Mesenchymal stem cell (in vitro differentiated cells and primary cell): ENCODE measurements around the gene PNPT1.

Experiments
- DNase-seq: peaks from one replicate; pipeline ENCODE4 v3.0.0-alpha.2; 2013
- H2AFZ ChIP-seq: one replicate; pipeline ENCODE4 v1.6.1; 2013; ENCODE audit warnings: low read depth, mild to moderate bottlenecking, control low read depth, inconsistent platforms, low read length, moderate library complexity
- H2AK5ac ChIP-seq: 2 replicates; pipeline ENCODE4 v1.6.1; 2013; ENCODE audit warnings: low read length, moderate library complexity, mild to moderate bottlenecking, inconsistent platforms; ENCODE audit not compliant: severe bottlenecking
- H2BK120ac ChIP-seq: one replicate; pipeline ENCODE4 v1.6.1; 2013; ENCODE audit warnings: low read depth, mild to moderate bottlenecking, inconsistent platforms, low read length, moderate library complexity
- H2BK12ac ChIP-seq, 2 experiments: one replicate each; pipeline ENCODE4 v1.6.1; 2013; ENCODE audit warnings: inconsistent platforms in 2 of 2, low read length in 2 of 2, mild to moderate bottlenecking in 2 of 2, moderate library complexity in 2 of 2, control low read depth in 1 of 2
- H2BK15ac ChIP-seq: one replicate; pipeline ENCODE4 v1.6.1; 2013; ENCODE audit warnings: mild to moderate bottlenecking, low read depth, inconsistent platforms; ENCODE audit not compliant: poor library complexity, severe bottlenecking
- H2BK5ac ChIP-seq: 2 replicates; pipeline ENCODE4 v1.6.1; 2013; ENCODE audit warnings: low read depth, mild to moderate bottlenecking, low read length, control low read depth, inconsistent platforms; ENCODE audit not compliant: poor library complexity, severe bottlenecking
- H3K14ac ChIP-seq, 2 experiments: one replicate each; pipeline ENCODE4 v1.6.1; 2013; ENCODE audit warnings: inconsistent platforms in 2 of 2, low read length in 2 of 2, control low read depth in 1 of 2, mild to moderate bottlenecking in 1 of 2, moderate library complexity in 1 of 2
- H3K18ac ChIP-seq, 2 experiments: one replicate each; pipeline ENCODE4 v1.6.1; 2013; ENCODE audit warnings: inconsistent platforms in 2 of 2, low read length in 2 of 2, control low read depth in 1 of 2, low read depth in 1 of 2, mild to moderate bottlenecking in 1 of 2
- H3K23ac ChIP-seq, 2 experiments: one replicate each; pipeline ENCODE4 v1.6.1; 2013; ENCODE audit warnings: inconsistent platforms in 2 of 2, low read length in 2 of 2, mild to moderate bottlenecking in 2 of 2, moderate library complexity in 2 of 2, control low read depth in 1 of 2
- H3K27ac ChIP-seq: 2 replicates; pipeline ENCODE4 v1.5.1; 2013; ENCODE audit warnings: mild to moderate bottlenecking, moderate library complexity, low read length, control low read depth, inconsistent platforms; ENCODE audit not compliant: poor library complexity, severe bottlenecking
- H3K27me3 ChIP-seq, 2 experiments: 2 replicates each; pipeline versions ENCODE4 v1.6.1 to v1.7.0; 2013; ENCODE audit warnings: low read length in 2 of 2, mild to moderate bottlenecking in 2 of 2, moderate library complexity in 2 of 2, control low read depth in 1 of 2, inconsistent platforms in 1 of 2; ENCODE audit not compliant: control insufficient read depth in 1 of 2, insufficient read depth in 1 of 2
- H3K36me3 ChIP-seq, 2 experiments: 2 replicates each; pipeline versions ENCODE4 v1.6.1 to v1.7.0; 2013; ENCODE audit warnings: low read length in 2 of 2, control low read depth in 1 of 2, inconsistent platforms in 1 of 2, low read depth in 1 of 2, mild to moderate bottlenecking in 1 of 2; ENCODE audit not compliant: insufficient read depth in 2 of 2, control insufficient read depth in 1 of 2
- H3K4ac ChIP-seq, 2 experiments: one replicate each; pipeline ENCODE4 v1.6.1; 2013; ENCODE audit warnings: inconsistent platforms in 2 of 2, low read length in 2 of 2, mild to moderate bottlenecking in 2 of 2, moderate library complexity in 2 of 2, control low read depth in 1 of 2, low read depth in 1 of 2
- H3K4me1 ChIP-seq: 2 replicates; pipeline ENCODE4 v1.6.1; 2013; ENCODE audit warnings: low read depth, low read length, control low read depth; ENCODE audit not compliant: control insufficient read depth, insufficient read depth
- H3K4me2 ChIP-seq: 2 replicates; pipeline ENCODE4 v1.6.1; 2013; ENCODE audit warnings: low read length, mild to moderate bottlenecking, inconsistent platforms; ENCODE audit not compliant: poor library complexity, severe bottlenecking
- H3K4me3 ChIP-seq, 2 experiments: 2 replicates each; pipeline versions ENCODE4 v1.5.1 to v1.7.0; 2013; ENCODE audit warnings: low read length in 2 of 2, mild to moderate bottlenecking in 2 of 2, control low read depth in 1 of 2, low read depth in 1 of 2; ENCODE audit not compliant: insufficient read depth in 1 of 2
- H3K79me1 ChIP-seq: replicated peaks from 2 replicates; pipeline ENCODE4 v1.6.1; 2013; ENCODE audit warnings: mild to moderate bottlenecking, control low read depth, low read length, inconsistent platforms; ENCODE audit not compliant: poor library complexity, severe bottlenecking
- H3K9ac ChIP-seq: 2 replicates; pipeline ENCODE4 v1.7.0; 2013; ENCODE audit warnings: mild to moderate bottlenecking, low read length, moderate library complexity
- H3K9me3 ChIP-seq: 2 replicates; pipeline ENCODE4 v1.7.0; 2013; ENCODE audit warnings: mild to moderate bottlenecking, low read length; ENCODE audit not compliant: control insufficient read depth
- H4K8ac ChIP-seq: one replicate; pipeline ENCODE4 v1.6.1; 2013; ENCODE audit warnings: inconsistent platforms, mild to moderate bottlenecking, low read length, moderate library complexity
- H4K91ac ChIP-seq: one replicate; pipeline ENCODE4 v1.6.1; 2013; ENCODE audit warnings: mild to moderate bottlenecking, low read length, inconsistent platforms
- WGBS: methylation state at CpG from one replicate; pipeline ENCODE4 v1.1.7; 2013; ENCODE audit warnings: mixed read lengths; 5-methylcytosine and 5-hydroxymethylcytosine counted together

Gene PNPT1

DNA sequence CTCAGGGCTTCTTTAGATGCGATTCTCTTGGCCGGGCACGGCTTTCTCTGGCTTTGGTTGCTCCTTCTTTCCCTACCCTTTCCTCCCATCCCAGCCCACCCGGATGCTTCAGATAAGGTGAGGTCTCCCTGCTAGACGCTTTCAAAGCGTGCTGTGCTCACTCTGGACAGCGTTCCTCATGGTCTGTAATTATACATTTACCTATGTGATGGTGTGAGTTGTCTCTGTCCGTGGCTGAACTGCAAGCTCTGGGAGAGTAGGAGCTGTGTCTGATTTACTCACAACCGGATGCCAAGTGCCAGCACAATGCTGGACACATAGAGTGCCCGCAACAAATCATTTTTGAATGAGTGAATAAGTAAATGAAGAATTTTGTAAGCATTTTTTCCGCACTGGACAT is 26.8 kb upstream of the PNPT1 start:
- Histone ChIP-seq H3K4ac (no peak overlapping the region), H2BK12ac (no peak overlapping the region), H2BK15ac (no peak overlapping the region), H3K18ac (no peak overlapping the region), H3K36me3 (no peaks in the 10 kb centered on the region), H3K4me2 (no peak overlapping the region), H3K79me1 (no peaks in the 10 kb centered on the region), H3K14ac (no peak overlapping the region), H3K27me3 (peaks cover 4 to 5% of the 10 kb centered on the region in 2 experiments), H3K9ac (no peak overlapping the region), H3K27ac (no peak overlapping the region), H2BK5ac (no peak overlapping the region), H3K4me3 (no peak overlapping the region), H2AK5ac (no peak overlapping the region), H2BK120ac (no peak overlapping the region), H4K91ac (no peak overlapping the region), H2AFZ (no peak overlapping the region), H4K8ac (no peak overlapping the region), H3K9me3 (no peaks in the 10 kb centered on the region), H3K23ac (no peak overlapping the region), H3K4me1 (no peaks in the 10 kb centered on the region)
- WGBS = 91% methylated on average over 11 of the region's 11 CpGs
- no peak for DNase-seq

DNA sequence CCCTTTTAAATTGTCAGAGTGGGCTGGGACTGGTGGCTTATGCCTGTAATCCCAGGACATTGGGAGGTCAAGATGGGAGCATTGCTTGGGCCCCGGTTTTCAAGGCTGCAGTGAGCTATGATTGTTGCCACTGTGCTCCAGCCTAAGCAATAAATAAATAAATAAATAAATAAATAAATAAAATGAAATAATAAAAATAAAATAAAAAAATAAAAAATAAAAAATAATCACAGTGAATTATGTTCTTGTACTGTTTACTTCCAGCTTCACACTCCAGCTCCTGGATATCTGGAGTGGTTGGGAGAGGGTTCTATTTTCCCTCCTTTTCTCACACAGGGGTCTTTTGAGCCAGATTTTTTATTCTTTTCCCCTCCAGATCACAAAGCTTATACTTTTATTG is 26.2 kb upstream of the PNPT1 start:
- no peak overlapping the region for H2BK12ac ChIP-seq
- peaks cover 2 to 5% of the 10 kb centered on the region in 2 experiments for H3K27me3 ChIP-seq
- no peak overlapping the region for H3K27ac ChIP-seq
- H3K4me3 ChIP-seq = no peak overlapping the region
- H3K23ac ChIP-seq = no peak overlapping the region
- H2BK120ac ChIP-seq = no peak overlapping the region
- H3K9ac ChIP-seq = no peak overlapping the region
- H4K8ac ChIP-seq = no peak overlapping the region
- no peaks in the 10 kb centered on the region for H3K9me3 ChIP-seq
- no peaks in the 10 kb centered on the region for H3K4me1 ChIP-seq
- no peak overlapping the region for H3K4ac ChIP-seq
- WGBS = no CpG with 5 or more reads among the region's 1 CpG
- no peak overlapping the region for H2AFZ ChIP-seq
- H2BK5ac ChIP-seq = no peak overlapping the region
- no peak for DNase-seq
- H3K14ac ChIP-seq = no peak overlapping the region
- no peak overlapping the region for H3K4me2 ChIP-seq
- no peak overlapping the region for H2AK5ac ChIP-seq
- no peak overlapping the region for H4K91ac ChIP-seq
- no peaks in the 10 kb centered on the region for H3K79me1 ChIP-seq
- H2BK15ac ChIP-seq = no peak overlapping the region
- H3K18ac ChIP-seq = no peak overlapping the region
- H3K36me3 ChIP-seq = no peaks in the 10 kb centered on the region

DNA sequence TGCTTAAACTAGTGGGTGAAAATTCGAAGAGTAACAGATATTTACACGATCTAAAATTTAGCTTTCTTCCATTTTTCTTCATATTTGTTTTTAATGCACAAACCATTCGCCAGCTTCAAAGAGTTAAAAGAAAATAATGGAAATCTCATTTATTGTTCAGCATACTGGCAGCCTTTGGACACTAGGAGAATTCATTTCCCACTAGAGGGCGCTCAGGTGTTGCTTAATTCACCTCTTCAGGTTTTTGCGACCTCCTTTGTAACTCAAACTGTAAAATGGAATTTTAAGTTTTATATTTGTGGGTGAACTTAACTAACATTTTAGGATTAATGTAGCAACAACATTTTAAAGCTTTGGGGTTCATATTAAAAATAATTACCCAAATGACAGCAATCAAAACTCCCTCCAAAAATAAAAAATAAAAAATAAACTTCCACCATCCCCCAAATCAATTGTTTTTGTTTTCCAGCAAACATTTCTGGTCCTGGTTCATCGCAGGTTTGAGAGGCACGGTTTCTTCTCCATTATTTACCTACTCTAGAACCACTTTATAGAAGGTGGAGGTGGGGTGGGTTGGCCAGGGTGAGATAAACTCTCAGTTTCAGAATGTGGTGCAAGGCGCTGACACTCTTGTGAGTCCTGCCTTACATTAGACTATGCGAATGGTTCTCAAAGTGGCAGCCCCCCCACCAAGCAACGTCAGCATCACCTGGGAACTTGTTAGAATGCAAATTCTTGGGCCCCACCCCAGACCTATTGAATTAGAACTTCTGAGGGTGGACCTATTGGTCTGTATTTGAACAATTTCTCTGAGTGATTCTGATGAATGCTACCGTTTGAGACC is 24.7 kb upstream of the PNPT1 start:
- WGBS = 48% methylated on average over 4 of the region's 11 CpGs

DNA sequence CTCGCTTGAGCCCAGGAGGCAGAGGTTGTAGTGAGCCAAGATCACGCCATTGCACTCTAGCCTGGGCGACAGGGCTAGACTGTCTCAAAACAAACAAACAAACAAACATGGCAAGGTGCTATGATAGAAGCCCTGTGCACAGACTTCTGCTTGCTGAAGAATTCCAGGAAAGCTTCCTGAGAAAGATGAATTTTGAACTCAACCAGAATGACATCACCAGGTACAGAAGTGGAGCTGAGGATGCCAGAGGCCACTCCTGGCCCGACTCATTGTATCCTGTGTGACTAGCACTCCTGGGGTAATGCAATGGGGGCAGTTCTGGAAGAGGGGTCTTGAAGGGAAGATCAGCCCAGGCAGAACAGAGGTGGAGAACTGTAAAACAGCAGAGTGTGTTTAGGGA is 22.0 kb upstream of the PNPT1 start:
- WGBS = 95% methylated on average over 3 of the region's 4 CpGs
- Histone ChIP-seq H3K27me3 (peaks cover 0 to 5% of the 10 kb centered on the region in 2 experiments), H3K23ac (no peak overlapping the region), H2AK5ac (no peak overlapping the region), H3K4me1 (no peaks in the 10 kb centered on the region), H3K18ac (no peak overlapping the region), H3K27ac (no peak overlapping the region), H3K36me3 (no peaks in the 10 kb centered on the region), H3K4ac (no peak overlapping the region), H2AFZ (no peak overlapping the region), H3K4me3 (no peak overlapping the region), H2BK5ac (no peak overlapping the region), H2BK12ac (no peak overlapping the region), H2BK120ac (no peak overlapping the region), H3K79me1 (no peaks in the 10 kb centered on the region), H2BK15ac (no peak overlapping the region), H3K14ac (no peak overlapping the region), H3K9me3 (no peaks in the 10 kb centered on the region), H3K4me2 (no peak overlapping the region), H4K91ac (no peak overlapping the region), H3K9ac (no peak overlapping the region), H4K8ac (no peak overlapping the region)
- DNase-seq = no peak

More for the DNA sequence above, 24.7 kb upstream of the PNPT1 start:
- no peak overlapping the region for H3K4me3 ChIP-seq
- no peak overlapping the region for H2BK15ac ChIP-seq
- no peak overlapping the region for H3K14ac ChIP-seq
- no peak overlapping the region for H4K8ac ChIP-seq
- no peak overlapping the region for H3K4ac ChIP-seq
- no peaks in the 10 kb centered on the region for H3K9me3 ChIP-seq
- no peaks in the 10 kb centered on the region for H3K79me1 ChIP-seq
- no peak overlapping the region for H2AFZ ChIP-seq
- no peak overlapping the region for H3K9ac ChIP-seq
- H4K91ac ChIP-seq = no peak overlapping the region
- no peaks in the 10 kb centered on the region for H3K4me1 ChIP-seq
- peak overlapping the region in 1 of 2 experiments; percentile 42 for H2BK12ac ChIP-seq
- no peak overlapping the region for H2BK120ac ChIP-seq
- H3K18ac ChIP-seq = no peak overlapping the region
- DNase-seq = peak; percentile 71
- H3K27ac ChIP-seq = no peak overlapping the region
- no peak overlapping the region for H3K23ac ChIP-seq
- peaks cover 0 to 5% of the 10 kb centered on the region in 2 experiments for H3K27me3 ChIP-seq
- no peaks in the 10 kb centered on the region for H3K36me3 ChIP-seq
- H2BK5ac ChIP-seq = no peak overlapping the region
- no peak overlapping the region for H3K4me2 ChIP-seq
- no peak overlapping the region for H2AK5ac ChIP-seq
